Measurements from ENCODE around the gene GRK6. TPM values are rescaled to one million over a fixed set of nuclear protein-coding genes. Genes with fewer than 3 reads are reported as not detected.
A peak's percentile ranks its signal among the peaks of the same experiment; 100 is the strongest.

Gene GRK6
- 10 to 100 TPM; 10.8 to 21.5 (median 16.2) TPM for polyA plus RNA-seq

GRCh38 chr5:177426566-177427210 is at the start of gene GRK6:
TSS of gene GRK6 (plus strand) at chr5:177426676. CDS start at chr5:177426846, 170 bp downstream.
- H3K27ac ChIP-seq (ENCODE audit: low read depth, low read length), result peak within 1 kb of the TSS; percentile 88
- WGBS, 3 donors, result 0 to 1% (median 1%) methylated on average over 73 to 82 of the region's 82 CpGs

- WGBS, 3 donors, result 85 to 93% (median 87%) methylated on average over 8 of the region's 8 CpGs
- H3K27ac ChIP-seq (ENCODE audit: low read depth, low read length), result no peak overlapping the region
Observed at GRCh38 chr5:177377851-177378776, 48.4 kb upstream of the GRK6 start.

- 72 to 80% (median 76%) methylated on average over 15 of the region's 15 CpGs for WGBS, 3 donors
- no peak overlapping the region for H3K27ac ChIP-seq (ENCODE audit: low read depth, low read length)
Observed at GRCh38 chr5:177378884-177379883, 47.3 kb upstream of the GRK6 start.

- 87 to 92% (median 92%) methylated on average over 6 of the region's 6 CpGs for WGBS, 3 donors
- H3K27ac ChIP-seq (ENCODE audit: low read depth, low read length), result no peak overlapping the region
Observed at GRCh38 chr5:177380805-177381126, 45.7 kb upstream of the GRK6 start.

- H3K27ac ChIP-seq (ENCODE audit: low read depth, low read length), result no peak overlapping the region
- WGBS, 3 donors, result 22 to 29% (median 25%) methylated on average over 9 to 11 of the region's 11 CpGs
Observed at GRCh38 chr5:177382423-177383029, 44.0 kb upstream of the GRK6 start.

GRCh38 chr5:177383181-177383580 is 43.3 kb upstream of the GRK6 start:
- WGBS, 3 donors, result 84 to 90% (median 87%) methylated on average over 9 of the region's 9 CpGs
- H3K27ac ChIP-seq (ENCODE audit: low read depth, low read length), result no peak overlapping the region

- 65 to 78% (median 74%) methylated on average over 4 of the region's 4 CpGs for WGBS, 3 donors
- no peak within 1 kb of the TSS for H3K27ac ChIP-seq (ENCODE audit: low read depth, low read length)
Observed at GRCh38 chr5:177384134-177384533, 42.3 kb upstream of the GRK6 start, which contains the start of gene SLC34A1. TSS of gene SLC34A1 (plus strand) at chr5:177384434. CDS start at chr5:177385742, 1,308 bp downstream.

- WGBS, 3 donors, result 54 to 73% (median 68%) methylated on average over 10 to 11 of the region's 11 CpGs
- H3K27ac ChIP-seq (ENCODE audit: low read depth, low read length), result no peak overlapping the region
Observed at GRCh38 chr5:177385720-177386119, 40.8 kb upstream of the GRK6 start.

- no peak overlapping the region for H3K27ac ChIP-seq (ENCODE audit: low read depth, low read length)
- WGBS, 3 donors, result 87 to 89% (median 87%) methylated on average over 8 of the region's 8 CpGs
Observed at GRCh38 chr5:177386542-177386941, 39.9 kb upstream of the GRK6 start.

GRCh38 chr5:177387405-177387804 is 39.1 kb upstream of the GRK6 start:
- no peak overlapping the region for H3K27ac ChIP-seq (ENCODE audit: low read depth, low read length)
- WGBS, 3 donors, result 77 to 90% (median 90%) methylated on average over 14 of the region's 14 CpGs

GRCh38 chr5:177388521-177389052 is 37.9 kb upstream of the GRK6 start:
- WGBS, 3 donors, result 84 to 89% (median 87%) methylated on average over 10 of the region's 10 CpGs
- H3K27ac ChIP-seq (ENCODE audit: low read depth, low read length), result no peak overlapping the region

GRCh38 chr5:177389241-177390169 is 37.0 kb upstream of the GRK6 start:
- 28 to 59% (median 38%) methylated on average over 21 of the region's 21 CpGs for WGBS, 3 donors

GRCh38 chr5:177390363-177391300 is 35.8 kb upstream of the GRK6 start:
- WGBS, 3 donors, result 24 to 26% (median 25%) methylated on average over 13 of the region's 13 CpGs
- no peak overlapping the region for H3K27ac ChIP-seq (ENCODE audit: low read depth, low read length)

More at GRCh38 chr5:177389241-177390169, 37.0 kb upstream of the GRK6 start:
- H3K27ac ChIP-seq (ENCODE audit: low read depth, low read length), result no peak overlapping the region

- H3K27ac ChIP-seq (ENCODE audit: low read depth, low read length), result no peak overlapping the region
- WGBS, 3 donors, result 65 to 70% (median 67%) methylated on average over 5 of the region's 5 CpGs
Observed at GRCh38 chr5:177392765-177393164, 33.7 kb upstream of the GRK6 start.

- 43 to 71% (median 52%) methylated on average over 1 of the region's 1 CpG for WGBS, 3 donors
- no peak overlapping the region for H3K27ac ChIP-seq (ENCODE audit: low read depth, low read length)
Observed at GRCh38 chr5:177393206-177393765, 33.2 kb upstream of the GRK6 start.
